A673 (cell line): Measurements from ENCODE around the gene MPRIP. TPM values are rescaled to one million over a fixed set of nuclear protein-coding genes. Genes with fewer than 3 reads are reported as not detected.

Experiments used
- BruUV-seq: library from RNA; stranded (reverse); fragments of 400-500 nt; replicated peaks from 2 replicates; lab custom pipeline; 2021; lab: Mats Ljungman, UMichigan
- CTCF ChIA-PET: fragments of 300-600 bp; sonication (Branson Sonifier 250); formaldehyde crosslinking; loops from one replicate; lab custom pipeline; 2022; ENCODE audit warnings: antibody characterized with exemption; lab: Charles Lee
- POLR2A ChIA-PET: fragments of 300-600 bp; sonication (Branson Sonifier 250); formaldehyde crosslinking; loops from one replicate; lab custom pipeline; 2022; ENCODE audit warnings: antibody characterized with exemption; ENCODE audit not compliant: low non-redundant PET; lab: Charles Lee
- DNase-seq: peaks from one replicate; pipeline ENCODE4 v3.0.0-alpha.2; 2015; ENCODE audit warnings: low spot score
- H3K27ac ChIP-seq: fragments of 200-600 bp; sonication (generic); 2 replicates; pipeline ENCODE4 v1.5.1; 2016; ENCODE audit warnings: mixed run types, low read depth, mild to moderate bottlenecking, mixed read lengths, antibody characterized with exemption, low read length; ENCODE audit not compliant: poor library complexity, severe bottlenecking
- H3K27me3 ChIP-seq: fragments of 200-600 bp; sonication (generic); replicated peaks from 2 replicates; pipeline ENCODE4 v1.6.1; 2017; ENCODE audit warnings: mixed run types, low read depth, mild to moderate bottlenecking, mixed read lengths, antibody characterized with exemption, low read length; ENCODE audit not compliant: insufficient read depth, poor library complexity
- H3K36me3 ChIP-seq: fragments of 200-600 bp; sonication (generic); 2 replicates; pipeline ENCODE4 v1.6.1; 2016; ENCODE audit warnings: mixed run types, mild to moderate bottlenecking, mixed read lengths, antibody characterized with exemption, low read length; ENCODE audit not compliant: insufficient read depth, poor library complexity, severe bottlenecking
- H3K4me1 ChIP-seq: fragments of 200-600 bp; sonication (generic); 2 replicates; pipeline ENCODE4 v1.6.1; 2017; ENCODE audit warnings: mixed run types, mild to moderate bottlenecking, mixed read lengths, antibody characterized with exemption, low read length; ENCODE audit not compliant: insufficient read depth, poor library complexity, severe bottlenecking
- H3K4me3 ChIP-seq: fragments of 200-600 bp; sonication (generic); 2 replicates; pipeline ENCODE4 v1.5.1; 2016; ENCODE audit warnings: low read depth, mixed run types, mild to moderate bottlenecking, mixed read lengths, low read length; ENCODE audit not compliant: poor library complexity, severe bottlenecking
- H3K9me3 ChIP-seq: fragments of 200-600 bp; sonication (generic); 2 replicates; pipeline ENCODE4 v1.6.1; 2016; ENCODE audit warnings: mixed run types, low read depth, mild to moderate bottlenecking, mixed read lengths, antibody characterized with exemption, low read length; ENCODE audit not compliant: poor library complexity, severe bottlenecking
- EZH2 ChIP-seq: fragments of 200-600 bp; sonication (generic); IDR thresholded peaks from 2 replicates; pipeline ENCODE4 v1.6.1; 2017; ENCODE audit warnings: borderline replicate concordance, low read depth, mild to moderate bottlenecking, mixed read lengths, antibody characterized with exemption, low read length; ENCODE audit not compliant: poor library complexity, severe bottlenecking
- intact Hi-C: fragments of 100-400 bp; cut with micrococcal nuclease; formaldehyde crosslinking; loops from one replicate; pipeline ENCODE4 v1.10.0; 2022; ENCODE audit not compliant: unreplicated experiment
- total RNA-seq: library from RNA; stranded (reverse); gene quantifications from 2 replicates; pipeline ENCODE4 v1.2.3, GENCODE V29; 2021
- TF ChIP-seq, protein P1 (sequence below): fragments of 300-800, 200-600 bp; sonication (generic); conservative IDR thresholded peaks from 2 replicates; pipeline ENCODE4 v1.5.1; 2017; ENCODE audit warnings: low read depth, mild to moderate bottlenecking, antibody characterized with exemption, low read length, moderate library complexity, mixed read lengths

MPRIP gene
- total RNA-seq, 1 experiment from 2014 or later, result 290 TPM

DNA sequence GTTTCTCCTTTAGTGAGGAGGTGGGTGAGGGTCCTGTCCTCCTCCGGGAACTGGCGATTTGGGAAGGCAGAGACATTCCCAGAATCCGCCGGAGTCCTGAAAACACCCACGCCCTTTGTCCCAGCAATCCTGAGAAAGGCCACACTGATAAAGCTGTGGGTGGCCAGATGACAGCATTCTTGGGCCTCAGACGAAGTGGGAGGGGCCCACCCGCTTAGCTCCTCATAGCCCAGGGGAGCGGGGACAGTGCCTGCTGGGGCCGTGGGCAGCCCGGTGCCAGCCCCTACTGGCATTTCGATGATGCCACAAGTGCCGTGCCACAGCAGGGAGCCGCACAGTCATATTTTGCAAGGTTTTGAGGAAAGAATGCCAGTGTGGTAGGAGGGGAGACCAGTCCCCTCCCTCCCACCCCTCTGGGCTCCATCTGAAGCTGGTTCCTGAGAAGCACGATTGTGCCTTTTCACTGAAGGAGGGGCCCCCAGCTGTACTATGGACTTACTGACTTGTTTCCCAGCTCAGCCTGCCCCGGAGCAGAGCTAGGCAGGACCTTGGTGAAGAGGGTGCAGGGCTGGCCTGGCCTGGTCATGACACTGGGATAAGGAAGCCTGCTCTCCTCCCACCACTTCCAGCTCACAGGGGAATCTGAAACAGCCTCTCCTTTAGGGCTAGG is 20.9 kb upstream of the MPRIP start:
- no peaks in the 10 kb centered on the region for H3K9me3 ChIP-seq
- intact Hi-C loops, result no loop called here
- H3K4me1 ChIP-seq, result peaks cover 23% of the 10 kb centered on the region
- no peak overlapping the region for H3K4me3 ChIP-seq
- no peaks in the 10 kb centered on the region for H3K27me3 ChIP-seq
- peak; percentile 87 for DNase-seq
- TF ChIP-seq, protein P1, sequence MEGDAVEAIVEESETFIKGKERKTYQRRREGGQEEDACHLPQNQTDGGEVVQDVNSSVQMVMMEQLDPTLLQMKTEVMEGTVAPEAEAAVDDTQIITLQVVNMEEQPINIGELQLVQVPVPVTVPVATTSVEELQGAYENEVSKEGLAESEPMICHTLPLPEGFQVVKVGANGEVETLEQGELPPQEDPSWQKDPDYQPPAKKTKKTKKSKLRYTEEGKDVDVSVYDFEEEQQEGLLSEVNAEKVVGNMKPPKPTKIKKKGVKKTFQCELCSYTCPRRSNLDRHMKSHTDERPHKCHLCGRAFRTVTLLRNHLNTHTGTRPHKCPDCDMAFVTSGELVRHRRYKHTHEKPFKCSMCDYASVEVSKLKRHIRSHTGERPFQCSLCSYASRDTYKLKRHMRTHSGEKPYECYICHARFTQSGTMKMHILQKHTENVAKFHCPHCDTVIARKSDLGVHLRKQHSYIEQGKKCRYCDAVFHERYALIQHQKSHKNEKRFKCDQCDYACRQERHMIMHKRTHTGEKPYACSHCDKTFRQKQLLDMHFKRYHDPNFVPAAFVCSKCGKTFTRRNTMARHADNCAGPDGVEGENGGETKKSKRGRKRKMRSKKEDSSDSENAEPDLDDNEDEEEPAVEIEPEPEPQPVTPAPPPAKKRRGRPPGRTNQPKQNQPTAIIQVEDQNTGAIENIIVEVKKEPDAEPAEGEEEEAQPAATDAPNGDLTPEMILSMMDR, result no peak
- TF ChIP-seq EZH2, result no peak
- POLR2A ChIA-PET, result no interaction called here
- BruUV-seq, result no TSS peak
- no peaks in the 10 kb centered on the region for H3K36me3 ChIP-seq
- CTCF ChIA-PET, result interaction anchor here (0.6 kb wide), 1 partner anchor 565 kb away, joined by 5 read pairs; no protein-coding TSS in a partner anchor
- peak overlapping the region; percentile 60 for H3K27ac ChIP-seq

DNA sequence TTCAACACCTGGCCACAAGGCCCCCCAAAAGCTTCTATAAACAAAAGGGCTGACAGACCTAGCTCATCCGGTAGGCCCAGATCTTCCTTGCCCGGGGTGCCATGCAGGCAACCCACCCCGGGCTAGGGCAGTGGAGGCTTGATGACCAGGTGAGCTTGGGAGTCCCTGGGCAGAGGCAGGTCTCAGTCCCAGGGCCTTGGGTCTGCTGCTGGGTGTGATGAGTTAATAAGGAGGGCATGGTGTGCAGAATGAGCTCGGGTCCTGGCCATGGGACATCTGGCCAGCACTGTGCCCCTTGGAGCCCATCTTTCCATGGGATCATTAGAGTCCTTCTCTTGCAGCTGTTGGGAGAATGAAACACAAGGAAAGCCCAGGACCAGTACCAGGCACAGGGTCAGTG is 20.2 kb upstream of the MPRIP start:
- ChIA-PET CTCF (no interaction called here), POLR2A (no interaction called here)
- H3K4me1 ChIP-seq, result peaks cover 23% of the 10 kb centered on the region
- H3K9me3 ChIP-seq, result no peaks in the 10 kb centered on the region
- BruUV-seq, result no TSS peak
- no peaks in the 10 kb centered on the region for H3K36me3 ChIP-seq
- DNase-seq, result no peak
- TF ChIP-seq, protein P1, result no peak
- no peak for TF ChIP-seq EZH2
- peak overlapping the region; percentile 60 for H3K27ac ChIP-seq
- no peaks in the 10 kb centered on the region for H3K27me3 ChIP-seq
- no peak overlapping the region for H3K4me3 ChIP-seq
- intact Hi-C loops, result no loop called here

DNA sequence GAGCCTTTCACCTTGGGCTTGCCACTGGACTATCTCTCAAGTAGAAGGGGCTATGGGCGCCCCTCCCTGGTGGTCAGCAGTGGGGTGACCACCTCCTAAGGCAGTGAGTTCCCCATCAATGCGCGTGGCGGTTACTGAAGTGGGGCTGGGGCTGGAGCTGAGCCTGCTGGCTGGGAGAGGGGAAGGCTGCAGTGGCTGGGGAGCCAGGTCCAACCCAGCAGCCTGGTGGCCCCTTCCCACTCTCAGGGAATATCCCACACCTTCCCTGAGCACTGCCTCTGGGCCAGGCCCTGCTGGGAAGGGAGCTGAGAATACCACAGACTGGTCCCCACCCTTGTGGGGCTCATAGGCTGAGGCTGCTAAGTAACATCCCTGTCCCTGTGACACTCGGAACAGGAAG is 19.8 kb upstream of the MPRIP start:
- POLR2A ChIA-PET, result no interaction called here
- H3K27ac ChIP-seq, result no peak overlapping the region

More for the DNA sequence above, 19.8 kb upstream of the MPRIP start:
- no peaks in the 10 kb centered on the region for H3K36me3 ChIP-seq
- H3K4me3 ChIP-seq, result no peak overlapping the region
- DNase-seq, result no peak
- no peak for TF ChIP-seq EZH2
- TF ChIP-seq, protein P1, result no peak
- no peaks in the 10 kb centered on the region for H3K9me3 ChIP-seq
- intact Hi-C loops, result no loop called here
- BruUV-seq, result no TSS peak
- peaks cover 23% of the 10 kb centered on the region for H3K4me1 ChIP-seq
- H3K27me3 ChIP-seq, result no peaks in the 10 kb centered on the region
- CTCF ChIA-PET, result no interaction called here
